WTC11 (cell line): ENCODE measurements around the gene HOXC11. TPM values are rescaled to one million over a fixed set of nuclear protein-coding genes. Genes with fewer than 3 reads are reported as not detected.

Experiments
- ATAC-seq: fragments of 200-7000 bp; cut with Tn5 transposase; 2 replicates; pipeline ENCODE4 v1.10.0; 2021; ENCODE audit warnings: mild to moderate bottlenecking, moderate library complexity
- CTCF ChIA-PET: fragments of 300-600 bp; sonication (Branson Sonifier 250); formaldehyde crosslinking; loops from one replicate; lab custom pipeline; 2021; ENCODE audit warnings: antibody characterized with exemption; lab: Charles Lee
- POLR2A ChIA-PET: fragments of 350-600 bp; sonication (Branson Sonifier 250); formaldehyde crosslinking; loops from one replicate; lab custom pipeline; 2021; ENCODE audit warnings: antibody characterized with exemption; lab: Charles Lee
- DNase-seq: peaks from one replicate; pipeline ENCODE4 v3.0.0; 2021; ENCODE audit warnings: low spot score
- H3K27ac Mint-ChIP-seq: 2 replicates; pipeline ENCODE4 v1.8.0; 2021; ENCODE audit warnings: mixed read lengths
- H3K27me3 Mint-ChIP-seq: 2 replicates; pipeline ENCODE4 v1.8.0; 2021; ENCODE audit warnings: low read depth, mild to moderate bottlenecking, moderate library complexity, mixed read lengths
- H3K36me3 Mint-ChIP-seq: 2 replicates; pipeline ENCODE4 v1.8.0; 2021; ENCODE audit warnings: mixed read lengths
- H3K4me1 Mint-ChIP-seq: 2 replicates; pipeline ENCODE4 v1.8.0; 2022; ENCODE audit warnings: mixed read lengths
- H3K4me3 Mint-ChIP-seq: 2 replicates; pipeline ENCODE4 v1.8.0; 2021; ENCODE audit warnings: mild to moderate bottlenecking, moderate library complexity, mixed read lengths
- H3K9me3 Mint-ChIP-seq: 2 replicates; pipeline ENCODE4 v1.8.0; 2021; ENCODE audit warnings: mixed read lengths
- CREM ChIP-seq: sonication (generic); formaldehyde crosslinking; IDR thresholded peaks from 2 replicates; pipeline ENCODE4 v1.8.1; 2022; ENCODE audit warnings: mild to moderate bottlenecking, missing genetic modification reagents, moderate library complexity
- ELF4 ChIP-seq: sonication (generic); formaldehyde crosslinking; IDR thresholded peaks from 2 replicates; pipeline ENCODE4 v1.8.1; 2022; ENCODE audit warnings: low read depth, mild to moderate bottlenecking, moderate library complexity, missing genetic modification reagents
- GABPB1 ChIP-seq: sonication (generic); formaldehyde crosslinking; IDR thresholded peaks from 2 replicates; pipeline ENCODE4 v1.8.1; 2023; ENCODE audit warnings: mild to moderate bottlenecking, missing genetic modification reagents
- GRHL2 ChIP-seq: fragments of 250-450 bp; sonication (Bioruptor Pico); IDR thresholded peaks from 2 replicates; pipeline ENCODE4 v1.8.0; 2022; ENCODE audit warnings: mild to moderate bottlenecking, moderate library complexity; ENCODE audit not compliant: insufficient replicate concordance, severe bottlenecking
- NR1H2 ChIP-seq: sonication (generic); formaldehyde crosslinking; IDR thresholded peaks from 2 replicates; pipeline ENCODE4 v1.9.0; 2021; ENCODE audit warnings: mild to moderate bottlenecking, moderate library complexity, missing genetic modification reagents
- NR2C2 ChIP-seq: sonication (generic); formaldehyde crosslinking; IDR thresholded peaks from 2 replicates; pipeline ENCODE4 v1.8.0; 2022; ENCODE audit warnings: mild to moderate bottlenecking, missing genetic modification reagents
- SMAD3 ChIP-seq: sonication (generic); formaldehyde crosslinking; IDR thresholded peaks from 2 replicates; pipeline ENCODE4 v1.8.0; 2022; ENCODE audit warnings: missing genetic modification reagents, mild to moderate bottlenecking, borderline replicate concordance
- ZNF671 ChIP-seq: fragments of 250-450 bp; sonication (Bioruptor Pico); IDR thresholded peaks from 2 replicates; pipeline ENCODE4 v1.8.0; 2021; ENCODE audit warnings: mild to moderate bottlenecking
- total RNA-seq: library from RNA; stranded (reverse); gene quantifications from 3 replicates; pipeline ENCODE4 v1.2.3, GENCODE V29; 2021
- TF ChIP-seq, protein P1 (sequence below): sonication (generic); formaldehyde crosslinking; IDR thresholded peaks from 2 replicates; pipeline ENCODE4 v1.8.1; 2022; ENCODE audit warnings: low read depth, mild to moderate bottlenecking, moderate library complexity, missing genetic modification reagents, borderline replicate concordance
- TF ChIP-seq, protein P2 (sequence below): fragments of 250-450 bp; sonication (Bioruptor Pico); IDR thresholded peaks from 2 replicates; pipeline ENCODE4 v1.9.0; 2021; ENCODE audit warnings: mild to moderate bottlenecking
- TF ChIP-seq, protein P3 (sequence below): sonication (generic); formaldehyde crosslinking; IDR thresholded peaks from 2 replicates; pipeline ENCODE4 v1.8.1; 2023; ENCODE audit warnings: mild to moderate bottlenecking, missing genetic modification reagents, moderate library complexity
- TF ChIP-seq, protein P4 (sequence below): fragments of 200-600 bp; IDR thresholded peaks from 2 replicates; pipeline ENCODE4 v1.8.0; 2022; ENCODE audit warnings: antibody characterized with exemption
- TF ChIP-seq, protein P5 (sequence below): sonication (generic); formaldehyde crosslinking; IDR thresholded peaks from 2 replicates; pipeline ENCODE4 v1.8.1; 2023; ENCODE audit warnings: mild to moderate bottlenecking, missing genetic modification reagents
- TF ChIP-seq, protein P6 (sequence below): sonication (generic); formaldehyde crosslinking; IDR thresholded peaks from 2 replicates; pipeline ENCODE4 v1.8.1; 2023; ENCODE audit warnings: mild to moderate bottlenecking, moderate library complexity, missing genetic modification reagents

The HOXC11 gene
- total RNA-seq, 1 experiment from 2014 or later, result not detected

DNA sequence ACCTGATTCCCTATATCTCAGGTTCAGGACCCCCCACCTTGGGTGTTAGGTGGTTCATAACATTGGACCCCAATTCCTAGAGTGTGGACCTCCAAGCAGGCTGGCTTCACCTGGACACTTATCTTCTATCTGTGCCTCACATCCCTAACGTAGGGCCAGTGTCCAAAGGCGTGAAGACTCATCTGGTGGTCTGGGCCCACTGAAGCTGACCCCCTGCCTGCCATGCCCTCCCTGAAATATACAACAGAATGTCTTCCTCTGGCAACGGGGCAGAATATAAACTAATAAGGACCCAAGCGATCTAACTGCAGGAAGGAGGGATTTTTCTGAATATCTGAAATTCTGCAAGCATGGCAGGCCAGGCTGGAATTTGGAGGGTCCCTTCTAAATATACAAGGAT lies 28.7 kb upstream of the HOXC11 start (continued):
- TF ChIP-seq, protein P1, sequence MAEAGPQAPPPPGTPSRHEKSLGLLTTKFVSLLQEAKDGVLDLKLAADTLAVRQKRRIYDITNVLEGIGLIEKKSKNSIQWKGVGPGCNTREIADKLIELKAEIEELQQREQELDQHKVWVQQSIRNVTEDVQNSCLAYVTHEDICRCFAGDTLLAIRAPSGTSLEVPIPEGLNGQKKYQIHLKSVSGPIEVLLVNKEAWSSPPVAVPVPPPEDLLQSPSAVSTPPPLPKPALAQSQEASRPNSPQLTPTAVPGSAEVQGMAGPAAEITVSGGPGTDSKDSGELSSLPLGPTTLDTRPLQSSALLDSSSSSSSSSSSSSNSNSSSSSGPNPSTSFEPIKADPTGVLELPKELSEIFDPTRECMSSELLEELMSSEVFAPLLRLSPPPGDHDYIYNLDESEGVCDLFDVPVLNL (CRISPR knock-in tag), result no peak
- TF ChIP-seq, protein P2, sequence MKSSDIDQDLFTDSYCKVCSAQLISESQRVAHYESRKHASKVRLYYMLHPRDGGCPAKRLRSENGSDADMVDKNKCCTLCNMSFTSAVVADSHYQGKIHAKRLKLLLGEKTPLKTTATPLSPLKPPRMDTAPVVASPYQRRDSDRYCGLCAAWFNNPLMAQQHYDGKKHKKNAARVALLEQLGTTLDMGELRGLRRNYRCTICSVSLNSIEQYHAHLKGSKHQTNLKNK (CRISPR knock-in tag), result no peak
- TF ChIP-seq ZNF671 (CRISPR knock-in tag) (no peak), NR2C2 (CRISPR knock-in tag) (no peak)

DNA sequence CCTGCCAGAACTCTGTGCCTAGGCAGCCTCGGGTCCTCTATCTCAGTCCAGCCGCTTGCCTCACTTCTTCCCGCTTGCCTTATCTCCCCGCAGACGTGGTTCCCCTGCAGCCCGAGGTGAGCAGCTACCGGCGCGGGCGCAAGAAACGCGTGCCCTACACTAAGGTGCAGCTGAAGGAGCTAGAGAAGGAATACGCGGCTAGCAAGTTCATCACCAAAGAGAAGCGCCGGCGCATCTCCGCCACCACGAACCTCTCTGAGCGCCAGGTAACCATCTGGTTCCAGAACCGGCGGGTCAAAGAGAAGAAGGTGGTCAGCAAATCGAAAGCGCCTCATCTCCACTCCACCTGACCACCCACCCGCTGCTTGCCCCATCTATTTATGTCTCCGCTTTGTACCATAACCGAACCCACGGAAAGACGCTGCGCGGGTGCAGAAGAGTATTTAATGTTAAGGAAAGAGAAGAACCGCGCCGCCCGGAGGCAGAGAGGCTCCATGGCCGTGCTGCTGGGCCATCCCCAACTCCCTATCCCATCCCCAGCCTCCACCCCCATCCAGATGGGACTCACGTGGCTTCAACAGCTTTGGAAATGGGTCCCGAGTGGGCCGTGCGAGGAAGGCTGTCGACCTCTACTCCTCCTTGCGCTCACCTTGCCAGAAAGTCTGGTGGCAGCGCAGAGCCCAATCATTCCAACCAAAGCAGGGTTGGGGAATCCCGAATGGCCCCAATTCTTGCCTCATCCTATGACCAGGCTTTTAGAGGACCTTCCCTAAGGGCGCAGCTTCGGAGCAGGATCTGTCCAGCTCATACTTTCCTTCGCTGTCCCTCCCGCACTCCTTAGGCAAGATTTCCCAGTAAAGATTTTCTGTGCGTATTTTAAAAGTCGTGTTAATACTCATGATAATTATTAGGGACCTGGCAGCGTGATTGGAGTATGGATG lies 27.7 kb upstream of the HOXC11 start:
- ChIA-PET POLR2A (no interaction called here), CTCF (interaction anchor here (0.7 to 1.7 kb wide), 6 partner anchors 177 to 263 kb away, joined by 3 to 5 read pairs (median 3); no protein-coding TSS in a partner anchor)
- Mint-ChIP-seq H3K27ac (no peak overlapping the region), H3K4me3 (peak overlapping the region; percentile 23), H3K36me3 (no peaks in the 10 kb centered on the region), H3K4me1 (peaks cover 11% of the 10 kb centered on the region), H3K27me3 (peaks cover 100% of the 10 kb centered on the region), H3K9me3 (no peaks in the 10 kb centered on the region)
- no peak for DNase-seq
- no peak for TF ChIP-seq NR1H2 (CRISPR knock-in tag)
- TF ChIP-seq ELF4, result no peak
- TF ChIP-seq, protein P3, sequence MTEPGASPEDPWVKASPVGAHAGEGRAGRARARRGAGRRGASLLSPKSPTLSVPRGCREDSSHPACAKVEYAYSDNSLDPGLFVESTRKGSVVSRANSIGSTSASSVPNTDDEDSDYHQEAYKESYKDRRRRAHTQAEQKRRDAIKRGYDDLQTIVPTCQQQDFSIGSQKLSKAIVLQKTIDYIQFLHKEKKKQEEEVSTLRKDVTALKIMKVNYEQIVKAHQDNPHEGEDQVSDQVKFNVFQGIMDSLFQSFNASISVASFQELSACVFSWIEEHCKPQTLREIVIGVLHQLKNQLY (CRISPR knock-in tag), result no peak
- TF ChIP-seq SMAD3 (CRISPR knock-in tag), result no peak
- TF ChIP-seq, protein P4, sequence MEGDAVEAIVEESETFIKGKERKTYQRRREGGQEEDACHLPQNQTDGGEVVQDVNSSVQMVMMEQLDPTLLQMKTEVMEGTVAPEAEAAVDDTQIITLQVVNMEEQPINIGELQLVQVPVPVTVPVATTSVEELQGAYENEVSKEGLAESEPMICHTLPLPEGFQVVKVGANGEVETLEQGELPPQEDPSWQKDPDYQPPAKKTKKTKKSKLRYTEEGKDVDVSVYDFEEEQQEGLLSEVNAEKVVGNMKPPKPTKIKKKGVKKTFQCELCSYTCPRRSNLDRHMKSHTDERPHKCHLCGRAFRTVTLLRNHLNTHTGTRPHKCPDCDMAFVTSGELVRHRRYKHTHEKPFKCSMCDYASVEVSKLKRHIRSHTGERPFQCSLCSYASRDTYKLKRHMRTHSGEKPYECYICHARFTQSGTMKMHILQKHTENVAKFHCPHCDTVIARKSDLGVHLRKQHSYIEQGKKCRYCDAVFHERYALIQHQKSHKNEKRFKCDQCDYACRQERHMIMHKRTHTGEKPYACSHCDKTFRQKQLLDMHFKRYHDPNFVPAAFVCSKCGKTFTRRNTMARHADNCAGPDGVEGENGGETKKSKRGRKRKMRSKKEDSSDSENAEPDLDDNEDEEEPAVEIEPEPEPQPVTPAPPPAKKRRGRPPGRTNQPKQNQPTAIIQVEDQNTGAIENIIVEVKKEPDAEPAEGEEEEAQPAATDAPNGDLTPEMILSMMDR, result no peak
- TF ChIP-seq, protein P5, sequence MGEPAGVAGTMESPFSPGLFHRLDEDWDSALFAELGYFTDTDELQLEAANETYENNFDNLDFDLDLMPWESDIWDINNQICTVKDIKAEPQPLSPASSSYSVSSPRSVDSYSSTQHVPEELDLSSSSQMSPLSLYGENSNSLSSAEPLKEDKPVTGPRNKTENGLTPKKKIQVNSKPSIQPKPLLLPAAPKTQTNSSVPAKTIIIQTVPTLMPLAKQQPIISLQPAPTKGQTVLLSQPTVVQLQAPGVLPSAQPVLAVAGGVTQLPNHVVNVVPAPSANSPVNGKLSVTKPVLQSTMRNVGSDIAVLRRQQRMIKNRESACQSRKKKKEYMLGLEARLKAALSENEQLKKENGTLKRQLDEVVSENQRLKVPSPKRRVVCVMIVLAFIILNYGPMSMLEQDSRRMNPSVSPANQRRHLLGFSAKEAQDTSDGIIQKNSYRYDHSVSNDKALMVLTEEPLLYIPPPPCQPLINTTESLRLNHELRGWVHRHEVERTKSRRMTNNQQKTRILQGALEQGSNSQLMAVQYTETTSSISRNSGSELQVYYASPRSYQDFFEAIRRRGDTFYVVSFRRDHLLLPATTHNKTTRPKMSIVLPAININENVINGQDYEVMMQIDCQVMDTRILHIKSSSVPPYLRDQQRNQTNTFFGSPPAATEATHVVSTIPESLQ (CRISPR knock-in tag), result no peak
- TF ChIP-seq GRHL2 (CRISPR knock-in tag), result no peak
- TF ChIP-seq CREM, result no peak
- TF ChIP-seq GABPB1 (CRISPR knock-in tag), result no peak
- TF ChIP-seq, protein P6, sequence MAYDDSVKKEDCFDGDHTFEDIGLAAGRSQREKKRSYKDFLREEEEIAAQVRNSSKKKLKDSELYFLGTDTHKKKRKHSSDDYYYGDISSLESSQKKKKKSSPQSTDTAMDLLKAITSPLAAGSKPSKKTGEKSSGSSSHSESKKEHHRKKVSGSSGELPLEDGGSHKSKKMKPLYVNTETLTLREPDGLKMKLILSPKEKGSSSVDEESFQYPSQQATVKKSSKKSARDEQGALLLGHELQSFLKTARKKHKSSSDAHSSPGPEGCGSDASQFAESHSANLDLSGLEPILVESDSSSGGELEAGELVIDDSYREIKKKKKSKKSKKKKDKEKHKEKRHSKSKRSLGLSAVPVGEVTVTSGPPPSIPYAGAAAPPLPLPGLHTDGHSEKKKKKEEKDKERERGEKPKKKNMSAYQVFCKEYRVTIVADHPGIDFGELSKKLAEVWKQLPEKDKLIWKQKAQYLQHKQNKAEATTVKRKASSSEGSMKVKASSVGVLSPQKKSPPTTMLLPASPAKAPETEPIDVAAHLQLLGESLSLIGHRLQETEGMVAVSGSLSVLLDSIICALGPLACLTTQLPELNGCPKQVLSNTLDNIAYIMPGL (CRISPR knock-in tag), result no peak
- ATAC-seq, result peak; percentile 50
